IMR-90 (cell line): ENCODE results near the gene INIP. TPM values are rescaled to one million over a fixed set of nuclear protein-coding genes. Genes with fewer than 3 reads are reported as not detected.

Experiments used
- ATAC-seq: fragments of 200-7000 bp; cut with Tn5 transposase; 2 replicates; pipeline ENCODE4 v1.9.1; 2020; ENCODE audit warnings: low read depth, mild to moderate bottlenecking, moderate library complexity
- BruUV-seq: library from RNA; stranded (reverse); fragments of 400-500 nt; replicated peaks from 2 replicates; lab custom pipeline; 2021; lab: Mats Ljungman, UMichigan
- CTCF ChIA-PET: fragments of 300-600 bp; formaldehyde crosslinking; extraction: SDS; loops from one replicate; lab custom pipeline; 2021; ENCODE audit warnings: antibody characterized with exemption; lab: Yijun Ruan, JAX
- POLR2A ChIA-PET: fragments of 300-600 bp; sonication (Branson Sonifier 250); formaldehyde crosslinking; loops from one replicate; lab custom pipeline; 2022; ENCODE audit warnings: antibody characterized with exemption; ENCODE audit not compliant: unreplicated experiment; lab: Charles Lee
- DNase-seq: peaks from one replicate; pipeline ENCODE4 v3.0.0; 2013
- H2AFZ ChIP-seq: replicated peaks from 2 replicates; pipeline ENCODE3; 2013; ENCODE audit warnings: low read length, mild to moderate bottlenecking; ENCODE audit not compliant: poor library complexity
- H2AK5ac ChIP-seq: 2 replicates; pipeline ENCODE4 v1.6.1; 2013; ENCODE audit warnings: low read depth, low read length, inconsistent platforms
- H2AK9ac ChIP-seq: replicated peaks from 2 replicates; pipeline ENCODE3; 2013; ENCODE audit warnings: mild to moderate bottlenecking, low read depth, low read length, moderate library complexity; ENCODE audit not compliant: poor library complexity
- H2BK120ac ChIP-seq: 2 replicates; pipeline ENCODE4 v1.6.1; 2013; ENCODE audit warnings: low read depth, low read length, inconsistent platforms
- H2BK15ac ChIP-seq: 3 replicates; pipeline ENCODE4 v1.6.1; 2013; ENCODE audit warnings: low read depth, low read length, inconsistent platforms
- H2BK20ac ChIP-seq: 2 replicates; pipeline ENCODE4 v1.6.1; 2013; ENCODE audit warnings: low read depth, mild to moderate bottlenecking, inconsistent platforms, low read length, moderate library complexity
- H2BK5ac ChIP-seq: 2 replicates; pipeline ENCODE4 v1.6.1; 2013; ENCODE audit warnings: mild to moderate bottlenecking, low read depth, low read length, inconsistent platforms; ENCODE audit not compliant: poor library complexity, severe bottlenecking
- H3K14ac ChIP-seq: replicated peaks from 2 replicates; pipeline ENCODE4 v1.6.1; 2013; ENCODE audit warnings: low read depth, low read length, inconsistent platforms
- H3K18ac ChIP-seq: 2 replicates; pipeline ENCODE4 v1.6.1; 2013; ENCODE audit warnings: low read depth, low read length, control low read depth
- H3K23ac ChIP-seq: 2 replicates; pipeline ENCODE4 v1.6.1; 2013; ENCODE audit warnings: low read depth, low read length, inconsistent platforms
- H3K27ac ChIP-seq: 2 replicates; pipeline ENCODE4 v1.5.1; 2013; ENCODE audit warnings: mild to moderate bottlenecking, control low read depth, low read length; ENCODE audit not compliant: insufficient read depth
- H3K27me3 ChIP-seq: 2 replicates; pipeline ENCODE4 v1.6.1; 2013; ENCODE audit warnings: low read length; ENCODE audit not compliant: control insufficient read depth, insufficient read depth
- H3K36me3 ChIP-seq: 2 replicates; pipeline ENCODE4 v1.6.1; 2013; ENCODE audit warnings: low read length, mixed read lengths; ENCODE audit not compliant: control insufficient read depth, insufficient read depth
- H3K4ac ChIP-seq: 2 replicates; pipeline ENCODE4 v1.6.1; 2013; ENCODE audit warnings: low read depth, low read length, inconsistent platforms
- H3K4me1 ChIP-seq: 2 replicates; pipeline ENCODE4 v1.6.1; 2013; ENCODE audit warnings: low read length, mixed read lengths; ENCODE audit not compliant: control insufficient read depth, insufficient read depth
- H3K4me2 ChIP-seq: 2 replicates; pipeline ENCODE4 v1.6.1; 2013; ENCODE audit warnings: low read depth, mild to moderate bottlenecking, control low read depth, low read length, moderate library complexity
- H3K4me3 ChIP-seq: 2 replicates; pipeline ENCODE4 v1.5.1; 2013; ENCODE audit warnings: low read depth, mild to moderate bottlenecking, control low read depth, low read length, moderate library complexity; ENCODE audit not compliant: insufficient read depth
- H3K56ac ChIP-seq: 2 replicates; pipeline ENCODE4 v1.6.1; 2013; ENCODE audit warnings: low read length, inconsistent platforms; ENCODE audit not compliant: insufficient read depth; ENCODE audit errors: extremely low read depth
- H3K79me1 ChIP-seq, 2 experiments: 2 replicates each; pipeline ENCODE4 v1.6.1; 2013; ENCODE audit warnings: low read length in 2 of 2, inconsistent platforms in 1 of 2, low read depth in 1 of 2
- H3K9ac ChIP-seq: 2 replicates; pipeline ENCODE4 v1.6.1; 2013; ENCODE audit warnings: low read depth, low read length, control low read depth
- H3K9me1 ChIP-seq: 2 replicates; pipeline ENCODE4 v1.6.1; 2013; ENCODE audit warnings: low read length, inconsistent platforms; ENCODE audit not compliant: insufficient read depth
- H3K9me3 ChIP-seq: 2 replicates; pipeline ENCODE4 v1.6.1; 2013; ENCODE audit warnings: low read length; ENCODE audit not compliant: control insufficient read depth, insufficient read depth
- H4K20me1 ChIP-seq: 2 replicates; pipeline ENCODE4 v1.6.1; 2013; ENCODE audit warnings: low read length, inconsistent platforms; ENCODE audit not compliant: insufficient read depth
- H4K5ac ChIP-seq: 2 replicates; pipeline ENCODE4 v1.6.1; 2013; ENCODE audit warnings: mild to moderate bottlenecking, low read depth, low read length, control low read depth
- H4K8ac ChIP-seq, 2 experiments: 2 replicates each; pipeline ENCODE4 v1.6.1; 2013; ENCODE audit warnings: low read depth in 2 of 2, low read length in 2 of 2, control low read depth in 1 of 2, inconsistent platforms in 1 of 2
- H4K91ac ChIP-seq: 2 replicates; pipeline ENCODE4 v1.6.1; 2013; ENCODE audit warnings: low read depth, low read length, inconsistent platforms; ENCODE audit not compliant: insufficient read depth
- BHLHE40 ChIP-seq: fragments of 150-350 bp; IDR thresholded peaks from 2 replicates; pipeline ENCODE4 v1.6.1; 2016; ENCODE audit warnings: mild to moderate bottlenecking, low read depth, low read length
- CEBPB ChIP-seq: IDR thresholded peaks from 2 replicates; pipeline ENCODE4 v1.6.1; 2012; ENCODE audit warnings: low read depth, low read length, improper control_type of control experiment
- CHD1 ChIP-seq: IDR thresholded peaks from 2 replicates; pipeline ENCODE4 v1.6.1; 2012; ENCODE audit warnings: low read depth, low read length, improper control_type of control experiment
- CTCF ChIP-seq: conservative IDR thresholded peaks from 2 replicates; pipeline ENCODE4 v1.5.1; 2012; ENCODE audit warnings: mild to moderate bottlenecking, low read depth, low read length, improper control_type of control experiment
- ELK1 ChIP-seq: fragments of 150-350 bp; IDR thresholded peaks from 2 replicates; pipeline ENCODE4 v1.6.1; 2016; ENCODE audit warnings: low read depth, mild to moderate bottlenecking, low read length, moderate library complexity, borderline replicate concordance
- FOS ChIP-seq: fragments of 150-350 bp; IDR thresholded peaks from 2 replicates; pipeline ENCODE4 v1.6.1; 2016; ENCODE audit warnings: low read depth, low read length
- MAFK ChIP-seq: IDR thresholded peaks from 2 replicates; pipeline ENCODE4 v1.6.1; 2012; ENCODE audit warnings: low read depth, low read length, improper control_type of control experiment
- MAZ ChIP-seq: IDR thresholded peaks from 2 replicates; pipeline ENCODE4 v1.6.1; 2012; ENCODE audit warnings: low read depth, mild to moderate bottlenecking, low read length, improper control_type of control experiment, moderate library complexity, borderline replicate concordance
- MXI1 ChIP-seq: IDR thresholded peaks from 2 replicates; pipeline ENCODE4 v1.6.1; 2012; ENCODE audit warnings: low read depth, mild to moderate bottlenecking, low read length, moderate library complexity, borderline replicate concordance
- NFE2L2 ChIP-seq: fragments of 150-350 bp; IDR thresholded peaks from 2 replicates; pipeline ENCODE4 v1.6.1; 2016; ENCODE audit warnings: low read depth, mild to moderate bottlenecking, low read length
- POLR2A ChIP-seq: IDR thresholded peaks from 2 replicates; pipeline ENCODE4 v1.6.1; 2012; ENCODE audit warnings: mild to moderate bottlenecking, low read depth, low read length
- RAD21 ChIP-seq: IDR thresholded peaks from 2 replicates; pipeline ENCODE4 v1.6.1; 2012; ENCODE audit warnings: low read length, improper control_type of control experiment
- RCOR1 ChIP-seq: IDR thresholded peaks from 2 replicates; pipeline ENCODE4 v1.6.1; 2012; ENCODE audit warnings: mild to moderate bottlenecking, low read length, improper control_type of control experiment; ENCODE audit not compliant: insufficient replicate concordance
- SMC3 ChIP-seq: fragments of 150-350 bp; IDR thresholded peaks from 2 replicates; pipeline ENCODE4 v1.6.1; 2016; ENCODE audit warnings: low read depth, mild to moderate bottlenecking, antibody characterized with exemption, low read length, moderate library complexity
- USF2 ChIP-seq: fragments of 150-350 bp; IDR thresholded peaks from 2 replicates; pipeline ENCODE4 v1.6.1; 2017; ENCODE audit warnings: mild to moderate bottlenecking, antibody characterized with exemption, low read length, low read depth
- WGBS, 2 experiments: methylation state at CpG; one replicate each; pipeline versions ENCODE4 v1.1.5 to v1.1.7; 2013; ENCODE audit warnings: missing lambda C conversion rate in 2 of 2; ENCODE audit not compliant: insufficient read length in 1 of 2; ENCODE audit errors: extremely low coverage in 2 of 2; 5-methylcytosine and 5-hydroxymethylcytosine counted together
- dilution Hi-C: fragments of 300-500 bp; cut with HindIII; formaldehyde crosslinking; loops from one replicate; pipeline ENCODE4 v1.14.3; 2018; ENCODE audit warnings: low sequenced_read_pairs; ENCODE audit not compliant: unreplicated experiment
- in situ Hi-C: fragments of 300-500 bp; cut with MboI; formaldehyde crosslinking; loops from 3 replicates; pipeline ENCODE4 v1.14.3; 2019; ENCODE audit warnings: low sequenced_read_pairs, inconsistent platforms, mixed read lengths
- intact Hi-C: fragments of 100-400 bp; cut with micrococcal nuclease; formaldehyde crosslinking; loops from 2 replicates; pipeline ENCODE4 v1.10.0; 2022
- polyA plus RNA-seq, 3 experiments: library from polyadenylated mRNA; depleted of rRNA; stranded (reverse); fragments of >200 nt; gene quantifications; 2 replicates each; pipeline ENCODE4 v1.2.3, GENCODE V29; 2012; ENCODE audit warnings: low replicate concordance in 1 of 3
- total RNA-seq: library from RNA; depleted of rRNA; stranded (reverse); fragments of >200 nt; gene quantifications from 2 replicates; pipeline ENCODE4 v1.2.3, GENCODE V29; 2012

The INIP gene
- total and polyA plus RNA-seq, 2 of the 4 experiments (the other 2 are of a cell fraction): 11.1 to 15.4 TPM

- Histone ChIP-seq H3K56ac (no peak overlapping the region), H2AFZ (no peak overlapping the region), H3K4me2 (no peak overlapping the region), H3K9me1 (peaks cover 10% of the 10 kb centered on the region; the same call in 1 of the 2 replicates), H3K4me3 (no peak overlapping the region), H2BK5ac (no peak overlapping the region), H4K20me1 (no peaks in the 10 kb centered on the region; the same call in 1 of the 2 replicates), H4K91ac (no peak overlapping the region), H3K23ac (no peak overlapping the region), H3K27ac (no peak overlapping the region), H3K9me3 (no peaks in the 10 kb centered on the region), H3K79me1 (peaks cover 5 to 7% of the 10 kb centered on the region in 2 experiments; a peak in 3 of 4 replicates), H4K5ac (no peak overlapping the region), H3K18ac (no peak overlapping the region), H2BK15ac (no peak overlapping the region), H4K8ac (no peak overlapping the region), H3K36me3 (peaks cover 17% of the 10 kb centered on the region), H2AK5ac (no peak overlapping the region), H3K4me1 (no peaks in the 10 kb centered on the region), H3K9ac (no peak overlapping the region), H3K4ac (no peak overlapping the region), H2BK20ac (no peak overlapping the region), H3K27me3 (no peaks in the 10 kb centered on the region), H2BK120ac (no peak overlapping the region), H2AK9ac (no peak overlapping the region), H3K14ac (no peak overlapping the region)
- POLR2A ChIA-PET: no interaction called here
- no TSS peak for BruUV-seq
- intact Hi-C loops (no loop called here), in situ Hi-C loops (no loop called here), dilution Hi-C loops (no loop called here)
- DNase-seq: no peak
- no peak; the same call in none of the 2 replicates for ATAC-seq
- CTCF ChIA-PET: interaction anchor here (0.7 kb wide), 1 partner anchor 10 kb away, joined by 3 read pairs; no protein-coding TSS in a partner anchor
- WGBS, 2 experiments: no CpG with 5 or more reads among the region's 4 CpGs
- TF ChIP-seq RAD21 (no peak), SMC3 (no peak), BHLHE40 (no peak), CTCF (no peak), MAFK (no peak), FOS (no peak), USF2 (no peak), CHD1 (no peak), ELK1 (no peak), MXI1 (no peak), MAZ (no peak), POLR2A (no peak), CEBPB (no peak), RCOR1 (no peak), NFE2L2 (no peak)
Observed at GRCh38 chr9:112694706-112695555, 23.0 kb downstream of the INIP start.
